Ovary (tissue), 3 donors: ENCODE results near the gene SPAG4.

ENCODE experiments used
- CTCF ChIP-seq, 3 donors: fragments of 450-650 bp in 2 of 3; fragments of 200-600 bp in 1 of 3; IDR thresholded peaks; one replicate each; pipeline versions ENCODE4 v1.5.1 to v1.8.0; 2016 to 2022; ENCODE audit warnings: antibody characterized with exemption in 3 of 3, mild to moderate bottlenecking in 1 of 3
- EP300 ChIP-seq: sonication (generic); formaldehyde crosslinking; IDR thresholded peaks from one replicate; pipeline ENCODE4 v1.6.1; 2017; ENCODE audit warnings: antibody characterized with exemption
- POLR2A ChIP-seq: fragments of 450-650 bp; IDR thresholded peaks from one replicate; pipeline ENCODE4 v1.6.1; 2017; ENCODE audit warnings: antibody characterized with exemption, mild to moderate bottlenecking, moderate library complexity
- donor health status: DM: no; HTN: no; CAD: no.

DNA sequence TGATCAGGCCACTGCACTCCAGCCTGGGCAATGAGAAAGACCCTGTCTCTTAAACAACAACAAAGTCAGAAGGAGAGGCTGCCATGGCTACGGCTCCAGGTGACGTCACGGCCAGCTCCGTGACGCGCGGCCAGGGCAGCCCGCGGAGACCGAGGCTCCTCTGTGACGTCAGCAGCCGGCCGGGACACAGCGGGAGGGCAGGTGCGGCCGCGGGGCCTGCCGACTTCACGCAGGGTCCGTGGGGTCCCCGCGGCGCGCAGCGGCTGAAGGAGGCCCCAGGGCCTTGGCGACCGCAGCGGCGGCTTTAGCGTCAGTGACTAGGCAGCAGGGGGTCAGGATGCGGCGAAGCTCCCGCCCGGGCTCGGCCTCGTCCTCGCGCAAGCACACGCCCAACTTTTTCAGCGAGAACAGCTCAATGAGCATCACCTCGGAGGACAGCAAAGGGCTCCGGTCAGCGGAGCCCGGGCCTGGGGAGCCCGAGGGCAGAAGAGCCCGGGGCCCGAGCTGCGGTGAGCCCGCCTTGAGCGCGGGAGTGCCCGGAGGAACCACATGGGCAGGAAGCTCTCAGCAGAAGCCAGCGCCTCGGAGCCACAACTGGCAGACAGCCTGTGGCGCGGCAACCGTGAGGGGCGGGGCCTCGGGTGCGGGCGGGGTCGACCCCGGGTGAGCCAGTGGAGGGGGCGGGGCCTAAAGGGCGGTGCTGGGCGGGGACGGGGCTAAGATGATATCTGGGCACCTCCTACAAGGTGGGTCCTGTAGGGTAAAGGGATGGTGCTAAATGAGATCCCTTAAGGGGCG lies at the start of gene SPAG4:
- TF ChIP-seq EP300 = no peak
- peak in 2 of 3 donors; percentile 14 to 23 for TF ChIP-seq CTCF (IDR thresholded peaks at IDR 0.05)
- peak; percentile 69 for TF ChIP-seq POLR2A
